Activated CD8-positive, alpha-beta memory T cell treated with anti-CD3 and anti-CD28 coated beads, Interleukin-2, amount 50 U/mL, for 24 hours (primary cell): Measurements from ENCODE around the gene ZNF451.

Source experiments
- DNase-seq: peaks from one replicate; pipeline ENCODE4 v3.0.0-alpha.2; 2020; ENCODE audit errors: extremely low read depth

The ZNF451 gene

GRCh38 chr6:57207872-57208271, 117.9 kb downstream of the ZNF451 start:
- DNase-seq = no peak

DNA sequence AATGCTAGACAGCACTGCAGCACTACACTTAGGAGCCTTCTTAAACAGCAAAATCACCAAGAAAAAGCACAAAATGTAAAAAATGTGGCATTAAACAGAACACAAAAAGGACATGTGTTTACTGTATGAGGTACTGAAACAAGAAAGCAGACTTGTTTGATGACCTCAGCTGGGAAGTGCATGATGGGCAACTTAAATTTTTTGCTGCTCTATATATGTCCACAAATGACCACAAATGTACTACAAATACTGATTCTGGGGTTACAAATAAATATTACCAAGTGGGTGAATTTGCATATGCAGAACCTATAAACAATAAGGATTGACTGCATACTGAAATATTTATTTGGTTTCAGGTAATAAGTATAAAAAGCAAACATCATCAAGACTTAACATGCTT, 119.0 kb downstream of the ZNF451 start:
- no peak for DNase-seq

DNA sequence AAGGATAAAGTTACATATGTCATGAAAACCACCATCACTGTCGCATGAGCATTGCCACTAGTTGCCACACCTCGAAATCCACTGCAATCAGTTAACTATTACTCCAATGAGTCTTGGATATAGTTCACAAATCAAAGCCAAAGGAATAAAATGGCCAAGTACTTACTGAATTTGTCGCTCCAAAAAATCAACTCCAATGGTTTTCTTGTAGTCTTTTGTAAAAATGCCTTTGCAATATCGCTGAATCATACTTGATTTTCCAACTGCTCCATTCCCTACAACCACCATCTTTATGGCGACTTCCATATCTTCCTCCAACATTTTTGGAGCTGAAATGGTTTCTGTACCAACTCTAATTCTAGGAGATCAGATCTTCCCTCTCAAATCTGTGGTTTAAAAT, 120.1 kb downstream of the ZNF451 start:
- DNase-seq = no peak

GRCh38 chr6:57215260-57215659, 125.3 kb downstream of the ZNF451 start:
- DNase-seq = no peak

- DNase-seq = no peak
Observed at GRCh38 chr6:57216235-57217101, 126.5 kb downstream of the ZNF451 start.

GRCh38 chr6:57217270-57217669, 127.3 kb downstream of the ZNF451 start:
- no peak for DNase-seq
